Esophagus squamous epithelium (tissue), 4 donors: ENCODE data around the gene PIK3CB.

Experiments
- CTCF ChIP-seq, 6 experiments: fragments of 450-650 bp in 4 of 6; fragments of 200-600 bp in 2 of 6; sonication (generic) in 2 of 6; IDR thresholded peaks; one replicate each; pipeline ENCODE4 v1.5.1; 2016 to 2019; ENCODE audit warnings: antibody characterized with exemption in 6 of 6, mild to moderate bottlenecking in 4 of 6, moderate library complexity in 4 of 6
- POLR2A ChIP-seq, 4 donors: fragments of 450-650 bp; IDR thresholded peaks; one replicate each; pipeline ENCODE4 v1.6.1; 2017; ENCODE audit warnings: antibody characterized with exemption in 4 of 4, mild to moderate bottlenecking in 4 of 4, moderate library complexity in 3 of 4

- TF ChIP-seq CTCF (IDR thresholded peaks at IDR 0.05): no peak
- no peak for TF ChIP-seq POLR2A (IDR thresholded peaks at IDR 0.05)
Measured at GRCh38 chr3:138686771-138687221, 147.9 kb downstream of the PIK3CB start.
